Measurements from ENCODE around the gene GAL3ST2.
A peak's percentile ranks its signal among the peaks of the same experiment; 100 is the strongest.
"Not testable (repeated sequence)": the region's sequence is repeated elsewhere in the genome, so short reads cannot be mapped to it uniquely, and the experiment has no call there.

GAL3ST2 gene

DNA sequence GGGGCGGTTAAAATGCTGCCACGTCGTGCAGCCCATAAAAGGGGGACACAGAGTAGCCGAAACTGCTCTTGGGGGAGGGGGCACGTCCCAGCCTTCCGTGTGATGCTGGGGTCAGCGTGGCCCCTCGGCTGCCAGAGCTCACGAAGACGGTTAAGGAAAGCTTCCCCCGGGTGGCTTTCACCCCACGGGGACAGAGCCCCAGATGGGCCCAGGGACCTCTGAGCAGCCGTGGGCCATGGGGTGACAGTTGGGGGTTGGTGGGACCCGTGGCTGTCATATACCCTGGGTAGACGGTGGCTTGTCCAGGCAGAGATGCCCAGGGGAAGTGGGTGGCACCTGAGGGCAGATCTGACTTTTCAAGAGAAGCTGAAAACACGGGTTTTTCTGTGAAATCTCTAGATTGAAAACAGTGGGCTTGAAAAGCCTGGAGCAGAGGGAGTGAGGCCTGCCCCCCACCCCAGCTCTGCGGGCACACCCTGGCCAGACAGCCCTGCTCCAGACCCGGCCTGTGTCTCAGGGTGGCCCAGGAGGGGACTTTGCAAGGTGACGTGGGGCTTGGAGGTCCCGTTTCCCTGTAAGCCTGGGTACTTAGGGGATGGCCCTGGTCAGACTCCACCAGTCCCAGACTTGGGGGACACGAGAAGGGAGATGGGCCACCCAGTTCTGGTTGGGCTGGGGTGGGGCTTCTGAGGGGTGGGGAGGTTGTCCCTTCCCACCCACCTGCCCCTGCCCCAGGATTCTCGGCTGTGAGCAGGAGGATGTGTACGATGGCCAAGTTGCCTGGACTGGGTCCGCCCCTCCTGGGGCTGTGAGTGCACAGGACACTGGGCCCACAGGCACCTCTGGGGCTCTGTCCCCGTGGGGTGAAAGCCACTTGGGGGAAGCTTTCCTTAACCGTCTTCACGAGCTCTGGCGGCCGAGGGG, 33.0 kb downstream of the GAL3ST2 start:
- DNase-seq (ENCODE audit: low spot score) = peak; percentile 17

DNA sequence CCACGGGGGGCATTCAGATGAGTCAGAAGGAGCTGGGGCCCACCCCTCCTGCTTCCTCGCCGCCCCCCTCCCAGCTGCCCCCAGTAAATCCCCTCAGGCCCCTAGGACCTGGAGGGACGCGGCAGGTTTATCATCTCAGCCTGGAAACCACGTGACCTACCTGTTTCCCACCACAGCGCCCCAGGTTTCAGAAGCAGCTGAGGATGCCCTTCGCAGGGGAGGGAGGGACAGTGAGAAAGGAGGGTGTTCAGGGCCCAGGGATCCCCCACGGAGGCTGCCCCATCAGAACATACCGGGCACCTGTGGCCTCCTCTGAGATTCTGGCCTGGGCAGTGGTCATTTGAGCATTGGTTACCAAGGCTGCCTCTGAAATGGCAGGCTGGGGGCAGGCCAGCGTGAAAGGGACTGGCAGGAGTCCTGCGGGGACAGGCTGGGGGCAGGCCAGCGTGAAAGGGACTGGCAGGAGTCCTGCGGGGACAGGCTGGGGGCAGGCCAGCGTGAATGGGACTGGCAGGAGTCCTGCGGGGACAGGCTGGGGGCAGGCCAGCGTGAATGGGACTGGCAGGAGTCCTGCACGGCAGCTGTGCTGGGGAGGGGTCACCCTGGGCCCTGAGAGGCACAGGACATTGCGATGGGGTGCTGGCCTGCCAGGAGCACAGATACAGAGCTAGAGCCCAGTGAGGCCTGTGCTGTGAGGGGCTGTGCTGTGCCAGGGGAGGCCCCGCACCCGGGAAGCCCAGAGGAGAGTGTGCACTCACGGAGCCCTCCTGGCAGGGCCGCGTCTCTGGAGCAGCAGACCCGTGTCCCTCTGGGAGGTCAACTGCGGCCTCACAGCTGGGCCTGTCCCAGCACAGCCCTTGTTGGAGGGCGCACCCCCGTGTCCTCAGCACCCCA, 33.9 kb downstream of the GAL3ST2 start:
- peak; percentile 34 for DNase-seq (ENCODE audit: low spot score)

DNA sequence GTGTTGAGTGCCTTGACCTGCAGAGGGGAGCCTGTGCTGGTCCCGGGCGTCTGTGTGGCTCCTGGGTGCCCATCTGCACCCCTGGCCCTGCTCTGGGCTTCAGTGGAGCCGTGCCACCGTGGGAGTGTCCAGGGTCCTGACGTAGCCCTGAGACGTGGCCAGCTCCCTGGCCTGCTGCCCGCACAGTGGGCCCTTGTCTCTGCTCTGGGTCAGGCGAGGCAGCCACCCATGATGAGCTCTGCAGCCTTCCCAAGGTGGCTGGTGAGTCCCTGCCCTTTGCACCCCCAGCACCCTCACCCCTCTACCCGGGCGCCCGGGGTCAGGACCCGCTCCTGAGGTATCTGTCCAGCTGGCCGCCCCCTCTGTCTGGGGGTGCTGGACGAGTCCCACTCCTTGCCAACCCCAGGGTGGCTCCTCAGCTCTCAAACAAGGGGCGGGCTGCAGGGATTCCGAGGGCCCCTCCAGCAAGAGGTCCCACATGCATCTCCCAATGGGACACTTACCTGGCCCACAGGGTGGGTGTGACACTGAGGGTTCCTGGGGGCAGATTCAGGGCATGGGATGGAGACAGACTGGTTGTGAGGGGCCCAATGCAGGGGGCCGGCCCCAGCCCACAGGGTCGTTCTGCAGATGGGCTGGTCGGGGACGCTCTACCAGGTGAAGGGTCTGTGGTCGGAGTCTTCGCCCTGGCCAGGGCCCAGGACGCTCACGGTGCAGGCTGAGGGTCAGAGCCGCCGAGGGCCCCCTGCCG, 34.8 kb downstream of the GAL3ST2 start:
- peak; percentile 25 for DNase-seq (ENCODE audit: low spot score)

DNA sequence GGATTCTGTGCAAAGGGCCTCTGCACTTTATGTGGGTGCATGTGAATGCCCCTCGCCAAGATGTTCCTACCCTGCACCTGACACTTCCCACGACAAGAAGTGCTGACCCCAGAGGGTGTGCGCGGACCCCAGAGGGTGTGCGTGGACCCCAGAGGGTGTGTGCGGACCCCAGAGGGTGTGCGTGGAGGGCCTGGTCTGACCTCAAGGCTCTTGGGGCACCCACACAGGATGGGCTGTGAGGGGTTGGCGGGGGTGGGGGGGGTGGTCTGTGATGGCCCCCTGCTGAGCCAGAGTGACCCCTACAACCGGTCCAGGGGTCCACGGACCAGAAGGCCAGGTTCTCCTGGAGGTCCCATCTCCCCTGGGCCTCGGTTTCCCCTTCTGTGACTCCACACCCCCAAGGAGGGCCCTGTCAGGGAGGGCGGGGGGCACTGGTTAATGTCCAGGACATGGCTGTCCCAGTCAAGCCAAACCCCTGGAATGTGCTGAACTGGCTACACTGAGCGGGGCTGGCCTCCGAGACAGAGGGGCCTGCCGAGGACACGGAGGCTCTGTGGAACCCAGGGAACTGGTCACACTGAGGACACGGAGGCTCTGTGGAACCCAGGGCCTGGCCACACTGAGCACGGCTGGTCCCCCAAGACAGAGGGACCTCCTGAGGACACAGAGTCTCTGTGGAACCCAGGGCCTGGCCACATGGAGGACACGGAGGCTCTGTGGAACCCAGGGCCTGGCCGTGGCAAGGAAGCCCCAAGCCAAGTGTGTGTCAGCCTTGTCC, 35.5 kb downstream of the GAL3ST2 start:
- DNase-seq (ENCODE audit: low spot score) = peak; percentile 22

DNA sequence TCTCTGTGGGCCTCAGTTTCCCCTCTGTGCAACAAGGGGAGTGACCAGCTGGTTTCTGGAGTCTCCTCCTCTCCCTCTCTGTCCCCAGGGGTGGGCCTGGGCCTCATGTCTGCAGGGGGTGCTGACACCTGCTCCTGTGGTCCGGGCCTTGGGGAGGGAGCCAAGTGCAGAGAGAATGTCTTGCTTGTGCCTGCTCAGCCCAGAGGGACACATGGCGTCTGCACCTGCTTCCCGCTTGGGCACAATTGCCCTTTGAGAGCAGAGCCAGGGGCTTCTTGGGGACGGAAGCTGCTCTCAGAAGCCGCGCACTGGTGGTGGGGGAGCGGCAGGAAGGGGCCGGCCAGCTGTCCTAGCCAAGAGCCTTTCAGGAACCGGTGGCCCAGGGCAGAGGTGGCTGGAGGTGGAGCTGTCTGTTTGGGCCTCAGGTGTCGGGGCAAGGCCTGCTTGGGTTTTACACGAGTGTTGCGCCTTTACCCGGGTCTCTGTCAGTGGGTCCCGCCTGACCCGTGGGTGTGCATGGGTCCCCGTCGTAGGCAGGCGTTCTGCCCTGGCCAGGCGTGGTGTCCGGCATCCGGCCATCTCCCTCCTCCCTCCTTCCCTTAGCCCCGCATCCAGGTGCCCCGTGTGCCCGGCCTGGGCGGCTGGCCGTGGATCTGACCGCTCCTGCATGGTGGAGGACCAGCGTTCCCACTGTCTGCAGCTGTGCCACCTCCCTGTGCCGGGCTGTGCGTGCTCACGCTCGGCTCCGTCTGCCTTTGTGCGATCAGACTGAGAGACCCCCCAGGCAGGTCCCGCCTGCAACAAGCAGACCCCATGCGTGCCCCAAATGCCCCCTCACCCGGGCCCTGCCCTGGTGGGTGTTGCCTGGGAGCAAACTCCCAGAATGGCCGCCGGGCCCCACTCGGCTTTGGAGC, 36.4 kb downstream of the GAL3ST2 start:
- DNase-seq (ENCODE audit: low spot score) = peak; percentile 33

DNA sequence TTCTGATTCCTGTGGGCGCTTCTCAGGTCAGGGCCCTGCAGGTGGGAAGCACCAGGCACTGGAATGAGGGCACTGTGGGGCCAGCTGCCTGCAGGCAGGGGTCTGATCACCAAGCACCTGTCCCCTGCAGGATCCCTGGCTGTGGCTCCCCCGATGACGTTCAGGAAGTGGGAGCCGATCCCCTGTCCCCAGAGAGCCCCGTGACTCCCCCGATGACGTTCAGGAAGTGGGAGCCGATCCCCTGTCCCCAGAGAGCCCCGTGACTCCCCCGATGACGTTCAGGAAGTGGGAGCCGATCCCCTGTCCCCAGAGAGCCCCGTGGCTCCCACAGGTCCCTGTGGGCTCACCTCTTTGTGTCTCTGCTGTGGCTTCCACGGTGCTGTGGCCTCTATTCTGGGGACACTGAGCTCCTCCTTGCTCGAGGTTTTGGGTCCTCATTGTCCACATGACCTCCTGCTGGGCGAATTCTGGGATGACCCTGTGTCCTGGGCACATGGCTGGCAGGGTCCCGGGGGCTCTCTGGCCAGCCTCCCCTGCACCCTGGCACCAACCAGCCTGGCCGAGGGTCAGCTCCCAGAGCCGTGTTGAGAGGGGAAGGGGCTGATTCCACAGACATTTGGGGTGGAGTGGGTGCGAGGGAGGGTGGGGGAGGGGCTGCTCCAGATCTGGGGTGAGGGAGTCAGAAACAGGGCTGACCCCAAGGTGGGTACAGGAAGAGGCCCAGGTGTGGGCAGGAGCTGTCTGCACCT, 37.2 kb downstream of the GAL3ST2 start:
- peak; percentile 37 for DNase-seq (ENCODE audit: low spot score)

DNA sequence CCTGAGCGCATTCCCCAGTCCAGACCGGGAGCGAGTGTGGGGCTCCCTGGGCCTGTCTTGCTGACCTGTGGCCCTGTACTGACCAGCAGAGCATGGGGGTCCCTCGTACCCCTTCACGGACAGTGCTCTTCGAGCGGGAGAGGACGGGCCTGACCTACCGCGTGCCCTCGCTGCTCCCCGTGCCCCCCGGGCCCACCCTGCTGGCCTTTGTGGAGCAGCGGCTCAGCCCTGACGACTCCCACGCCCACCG, 37.7 kb downstream of the GAL3ST2 start:
- DNase-seq (ENCODE audit: low spot score) = peak; percentile 26

DNA sequence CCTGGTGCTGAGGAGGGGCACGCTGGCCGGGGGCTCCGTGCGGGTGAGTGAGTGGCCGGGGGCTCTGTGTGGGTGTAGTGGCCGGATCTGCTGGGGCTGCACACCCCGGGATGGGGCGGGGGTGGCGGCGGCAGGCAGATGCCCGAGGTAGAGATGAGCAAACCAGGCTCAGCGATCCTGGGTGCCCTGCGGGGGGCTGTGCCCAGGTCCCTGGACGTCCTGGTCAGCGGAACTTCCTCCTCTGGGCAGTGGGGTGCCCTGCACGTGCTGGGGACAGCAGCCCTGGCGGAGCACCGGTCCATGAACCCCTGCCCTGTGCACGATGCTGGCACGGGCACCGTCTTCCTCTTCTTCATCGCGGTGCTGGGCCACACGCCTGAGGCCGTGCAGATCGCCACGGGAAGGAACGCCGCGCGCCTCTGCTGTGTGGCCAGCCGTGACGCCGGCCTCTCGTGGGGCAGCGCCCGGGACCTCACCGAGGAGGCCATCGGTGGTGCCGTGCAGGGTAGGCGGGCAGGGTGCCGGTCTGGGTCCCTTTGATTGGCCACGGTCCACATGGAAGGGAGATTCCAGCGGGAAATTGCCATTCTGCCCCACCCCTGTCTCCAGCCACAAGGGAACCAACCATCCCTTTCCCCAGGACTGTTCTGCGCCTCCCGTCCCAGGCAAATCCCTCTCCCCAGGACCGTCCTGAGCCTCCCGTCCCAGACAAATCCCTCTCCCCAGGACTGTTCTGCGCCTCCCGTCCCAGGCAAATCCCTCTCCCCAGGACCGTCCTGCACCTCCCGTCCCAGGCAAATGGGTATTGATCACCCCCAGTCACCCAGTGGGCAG, 38.2 kb downstream of the GAL3ST2 start:
- peak; percentile 38 for DNase-seq (ENCODE audit: low spot score)

DNA sequence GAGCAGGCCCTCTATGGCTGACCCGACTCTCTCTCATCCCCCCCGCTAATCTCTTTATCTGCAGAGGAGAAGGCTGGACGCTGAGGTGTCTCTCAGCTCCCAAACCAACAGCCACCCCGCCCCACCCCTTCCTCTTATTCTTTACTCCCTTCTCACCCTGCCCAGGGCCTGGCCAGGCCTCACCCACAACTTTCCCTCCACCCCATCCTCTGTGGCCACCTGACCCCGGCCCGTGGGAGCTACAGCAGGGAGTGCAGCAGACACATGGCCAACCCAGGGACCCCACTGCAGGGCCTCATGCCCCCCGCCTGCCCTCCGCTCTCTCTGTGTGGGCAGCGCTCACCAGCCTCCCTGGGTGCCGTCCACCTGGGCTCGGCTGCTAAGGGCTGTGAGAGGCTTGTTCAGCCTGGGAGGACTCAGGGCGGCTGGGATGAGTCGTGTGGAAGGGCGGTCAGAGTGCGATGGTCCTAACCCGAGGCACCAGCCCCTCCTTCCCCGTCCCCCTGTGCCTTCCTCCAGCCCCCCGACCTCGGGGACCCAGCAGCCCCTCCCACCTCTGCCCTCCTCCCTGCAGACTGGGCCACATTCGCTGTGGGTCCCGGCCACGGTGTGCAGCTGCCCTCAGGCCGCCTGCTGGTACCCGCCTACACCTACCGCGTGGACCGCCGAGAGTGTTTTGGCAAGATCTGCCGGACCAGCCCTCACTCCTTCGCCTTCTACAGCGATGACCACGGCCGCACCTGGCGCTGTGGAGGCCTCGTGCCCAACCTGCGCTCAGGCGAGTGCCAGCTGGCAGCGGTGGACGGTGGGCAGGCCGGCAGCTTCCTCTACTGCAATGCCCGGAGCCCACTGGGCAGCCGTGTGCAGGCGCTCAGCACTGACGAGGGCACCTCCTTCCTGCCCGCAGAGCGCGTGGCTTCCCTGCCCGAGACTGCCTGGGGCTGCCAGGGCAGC, 39.1 kb downstream of the GAL3ST2 start:
- DNase-seq (ENCODE audit: low spot score) = peak; percentile 29

DNA sequence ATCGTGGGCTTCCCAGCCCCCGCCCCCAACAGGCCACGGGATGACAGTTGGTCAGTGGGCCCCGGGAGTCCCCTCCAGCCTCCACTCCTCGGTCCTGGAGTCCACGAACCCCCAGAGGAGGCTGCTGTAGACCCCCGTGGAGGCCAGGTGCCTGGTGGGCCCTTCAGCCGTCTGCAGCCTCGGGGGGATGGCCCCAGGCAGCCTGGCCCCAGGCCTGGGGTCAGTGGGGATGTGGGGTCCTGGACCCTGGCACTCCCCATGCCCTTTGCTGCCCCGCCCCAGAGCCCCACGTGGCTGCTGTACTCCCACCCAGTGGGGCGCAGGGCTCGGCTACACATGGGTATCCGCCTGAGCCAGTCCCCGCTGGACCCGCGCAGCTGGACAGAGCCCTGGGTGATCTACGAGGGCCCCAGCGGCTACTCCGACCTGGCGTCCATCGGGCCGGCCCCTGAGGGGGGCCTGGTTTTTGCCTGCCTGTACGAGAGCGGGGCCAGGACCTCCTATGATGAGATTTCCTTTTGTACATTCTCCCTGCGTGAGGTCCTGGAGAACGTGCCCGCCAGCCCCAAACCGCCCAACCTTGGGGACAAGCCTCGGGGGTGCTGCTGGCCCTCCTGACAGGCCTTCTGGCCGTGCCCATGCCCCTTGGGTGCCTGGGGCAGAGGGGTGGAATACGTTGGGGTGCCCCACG, 40.0 kb downstream of the GAL3ST2 start:
- DNase-seq (ENCODE audit: low spot score) = peak; percentile 21

DNA sequence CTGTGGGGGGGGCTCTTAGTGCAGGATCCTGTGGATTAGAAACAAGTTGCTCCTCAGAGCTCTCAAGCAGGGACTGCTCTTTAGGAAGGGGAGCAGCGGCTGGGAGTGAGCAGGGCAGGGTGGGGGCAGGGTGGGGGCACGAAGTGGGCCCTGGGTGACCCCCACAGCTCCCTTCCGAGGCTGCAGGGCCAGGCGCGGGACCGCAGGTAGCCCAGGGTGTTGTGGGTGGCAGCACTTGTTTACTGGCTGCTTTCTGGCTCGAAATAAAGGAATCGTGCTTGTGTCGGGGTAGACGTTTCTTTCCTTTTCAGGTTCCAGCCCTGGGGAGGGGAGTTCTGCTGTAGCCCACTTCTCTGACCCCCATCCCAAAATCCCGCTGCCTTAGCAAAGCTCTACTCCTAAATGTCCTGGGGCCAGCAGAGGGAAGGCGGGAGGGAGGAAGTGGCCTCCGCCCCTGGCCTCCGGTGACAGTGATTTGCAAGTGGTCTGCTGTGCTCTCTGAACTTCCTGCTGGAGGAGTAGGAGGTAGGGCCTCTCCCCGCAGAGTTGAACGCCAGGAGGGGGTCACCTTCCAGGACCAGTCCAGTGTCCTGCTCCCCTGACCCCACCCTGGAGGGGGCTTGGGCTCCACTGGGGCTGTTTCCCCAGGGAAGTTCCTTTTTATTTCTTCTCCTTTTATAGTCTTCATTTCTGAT, 40.7 kb downstream of the GAL3ST2 start:
- no peak for DNase-seq (ENCODE audit: low spot score)

DNA sequence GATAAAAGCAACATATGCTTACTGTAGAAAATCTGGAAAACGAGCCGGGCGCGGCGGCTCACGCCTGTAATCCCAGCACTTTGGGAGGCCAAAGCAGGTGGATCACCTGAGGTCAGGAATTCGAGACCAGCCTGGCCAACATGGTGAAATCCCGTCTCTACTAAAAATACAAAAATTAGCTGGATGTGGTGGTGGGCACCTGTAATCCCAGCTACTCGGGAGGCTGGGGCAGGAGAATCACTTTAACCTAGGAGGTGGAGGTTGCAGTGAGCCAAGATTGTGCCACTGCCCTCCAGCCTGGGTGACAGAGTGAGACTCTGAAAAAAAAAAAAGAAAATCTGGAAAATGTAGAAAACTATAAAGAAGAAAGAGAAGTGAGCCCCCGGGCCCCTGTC, 41.2 kb downstream of the GAL3ST2 start:
- not testable (repeated sequence) for DNase-seq (ENCODE audit: low spot score)

DNA sequence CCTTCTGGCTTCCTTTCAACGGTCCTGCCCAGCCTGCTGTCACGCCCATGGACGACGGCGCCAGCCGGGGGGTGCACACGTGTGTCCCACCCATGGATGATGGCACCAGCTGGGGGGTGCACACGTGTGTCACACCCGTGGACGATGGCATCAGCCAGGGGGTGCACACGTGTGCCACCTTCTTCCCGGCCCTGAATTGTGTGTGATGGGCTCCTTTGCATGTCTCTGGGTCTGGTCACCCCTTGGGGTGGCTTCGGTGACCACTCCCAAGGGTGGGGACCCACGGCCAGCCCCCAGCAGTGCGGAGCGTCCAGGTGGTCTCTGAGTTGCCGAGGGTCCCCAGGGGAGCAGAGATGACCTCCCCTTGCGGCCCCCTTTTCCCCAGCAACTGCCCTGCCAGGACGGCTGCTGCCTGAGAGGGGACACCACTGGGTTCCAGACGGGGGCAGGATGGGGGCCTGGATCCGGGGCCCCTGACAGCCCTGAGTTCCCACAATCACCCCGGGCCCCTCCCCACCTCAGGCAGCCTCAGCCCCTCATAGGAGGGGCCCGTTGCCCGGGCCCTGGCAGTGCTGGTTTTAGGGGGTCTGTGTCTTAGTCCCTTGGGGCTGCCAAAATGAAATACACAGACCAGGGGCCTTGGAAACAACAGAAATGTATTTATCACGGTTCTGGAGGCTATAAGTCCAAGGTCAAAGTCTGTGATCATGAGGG, 41.8 kb downstream of the GAL3ST2 start:
- peak; percentile 18 for DNase-seq (ENCODE audit: low spot score)

DNA sequence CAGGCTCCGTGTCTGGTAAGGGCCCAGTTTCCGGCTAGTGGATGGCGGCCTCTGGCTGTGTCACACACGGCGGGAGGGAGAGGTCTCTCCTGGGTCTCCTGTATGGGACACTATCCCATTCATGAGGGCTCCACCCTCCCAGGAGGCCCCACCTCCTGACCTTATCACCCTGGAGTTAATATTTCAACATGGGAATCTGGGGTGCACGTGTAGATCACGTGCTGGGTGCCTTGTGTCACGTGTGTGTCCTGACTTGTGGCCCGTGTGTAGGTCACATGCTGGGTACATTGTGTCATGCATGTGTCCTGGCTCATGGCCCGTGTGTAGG, 42.3 kb downstream of the GAL3ST2 start:
- DNase-seq (ENCODE audit: low spot score) = no peak

DNA sequence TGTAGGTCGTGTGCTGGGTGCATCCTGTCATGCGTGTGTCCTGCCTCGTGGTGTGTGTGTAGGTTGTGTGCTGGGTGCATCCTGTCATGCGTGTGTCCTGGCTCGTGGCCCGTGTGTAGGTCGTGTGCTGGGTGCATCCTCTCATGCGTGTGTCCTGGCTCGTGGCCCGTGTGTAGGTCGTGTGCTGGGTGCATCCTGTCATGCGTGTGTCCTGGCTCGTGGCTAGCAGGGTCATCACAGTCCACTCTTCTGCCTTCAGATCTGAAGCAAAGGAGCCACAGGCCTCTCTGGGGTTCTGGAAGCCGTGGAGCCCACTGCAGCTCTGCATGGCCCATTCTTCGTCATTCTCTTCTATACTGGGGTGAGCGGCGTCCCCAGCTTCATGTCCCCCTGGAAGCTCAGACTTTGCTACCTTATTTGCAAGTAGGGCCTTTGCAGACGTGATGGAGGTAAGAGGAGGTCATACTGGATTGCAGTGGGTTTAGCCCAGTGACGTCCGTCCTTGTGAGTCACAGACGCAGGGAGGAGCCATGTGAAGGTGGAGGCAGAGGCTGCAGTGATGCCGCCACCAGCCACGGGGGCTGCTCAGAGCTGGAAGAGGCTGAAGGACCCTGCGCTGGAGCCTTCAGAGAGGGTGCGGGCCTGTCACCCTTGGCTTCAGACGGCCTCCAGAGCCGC, 43.5 kb downstream of the GAL3ST2 start:
- DNase-seq (ENCODE audit: low spot score) = not testable (repeated sequence)

Data from D341Med (cell line).